Urinary bladder (tissue), 4 donors: ENCODE results near the gene NRP2. TPM values are rescaled to one million over a fixed set of nuclear protein-coding genes. Genes with fewer than 3 reads are reported as not detected.

Source experiments
- DNase-seq: peaks from one replicate; pipeline ENCODE4 v3.0.0-alpha.2; 2015; ENCODE audit errors: extremely low spot score
- H3K27ac ChIP-seq: one replicate; pipeline ENCODE4 v1.5.1; 2013; ENCODE audit warnings: low read depth, mild to moderate bottlenecking, moderate library complexity
- H3K36me3 ChIP-seq: one replicate; pipeline ENCODE4 v1.6.1; 2013; ENCODE audit warnings: mild to moderate bottlenecking, moderate library complexity; ENCODE audit not compliant: insufficient read depth
- H3K4me1 ChIP-seq: one replicate; pipeline ENCODE4 v1.6.1; 2013; ENCODE audit warnings: mild to moderate bottlenecking, moderate library complexity; ENCODE audit not compliant: insufficient read depth
- H3K4me3 ChIP-seq: one replicate; pipeline ENCODE4 v1.5.1; 2013; ENCODE audit warnings: low read depth, low read length
- WGBS: extraction: QIAGEN DNeasy Blood & Tissue Kit; methylation state at CpG from one replicate; pipeline ENCODE4 v1.1.7; 2013; 5-methylcytosine and 5-hydroxymethylcytosine counted together
- polyA plus RNA-seq: library from polyadenylated mRNA; stranded (reverse); fragments of 200-250 nt; gene quantifications from one replicate; pipeline ENCODE4 v1.2.3, GENCODE V29; 2013
- total RNA-seq: library from RNA; depleted of rRNA; stranded (reverse); fragments of >200 nt; gene quantifications from one replicate; pipeline ENCODE4 v1.2.3, GENCODE V29; 2014
- donor health status: healthy with polysubstance abuse.
- donor health status: healthy.

Gene NRP2
- total and polyA plus RNA-seq, 2 donors = 74.4 to 101 TPM

GRCh38 chr2:205686783-205687640 lies 4.7 kb downstream of the NRP2 start:
- H3K27ac ChIP-seq = no peak overlapping the region
- H3K4me1 ChIP-seq = peaks cover 2% of the 10 kb centered on the region
- no peaks in the 10 kb centered on the region for H3K36me3 ChIP-seq
- peak overlapping the region; percentile 54 for H3K4me3 ChIP-seq
- WGBS = 43% methylated on average over 28 of the region's 28 CpGs
- DNase-seq = no peak

DNA sequence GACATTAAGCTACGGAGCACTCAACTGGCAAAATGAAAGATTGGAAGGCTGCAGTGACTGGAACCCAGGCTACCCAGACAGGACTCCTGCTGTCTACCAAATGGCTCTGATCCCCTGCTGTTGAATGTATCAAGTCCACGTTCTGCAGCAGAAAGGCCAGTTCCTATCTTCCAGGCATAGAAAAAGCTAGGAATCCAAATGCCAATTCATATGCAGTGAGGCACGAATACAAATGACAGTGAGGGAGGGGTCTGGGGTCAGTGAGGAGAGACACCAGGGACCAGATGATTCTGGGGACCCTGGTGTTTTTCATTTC lies 5.3 kb downstream of the NRP2 start:
- Histone ChIP-seq H3K4me3 (no peak overlapping the region), H3K4me1 (peaks cover 2% of the 10 kb centered on the region)

DNA sequence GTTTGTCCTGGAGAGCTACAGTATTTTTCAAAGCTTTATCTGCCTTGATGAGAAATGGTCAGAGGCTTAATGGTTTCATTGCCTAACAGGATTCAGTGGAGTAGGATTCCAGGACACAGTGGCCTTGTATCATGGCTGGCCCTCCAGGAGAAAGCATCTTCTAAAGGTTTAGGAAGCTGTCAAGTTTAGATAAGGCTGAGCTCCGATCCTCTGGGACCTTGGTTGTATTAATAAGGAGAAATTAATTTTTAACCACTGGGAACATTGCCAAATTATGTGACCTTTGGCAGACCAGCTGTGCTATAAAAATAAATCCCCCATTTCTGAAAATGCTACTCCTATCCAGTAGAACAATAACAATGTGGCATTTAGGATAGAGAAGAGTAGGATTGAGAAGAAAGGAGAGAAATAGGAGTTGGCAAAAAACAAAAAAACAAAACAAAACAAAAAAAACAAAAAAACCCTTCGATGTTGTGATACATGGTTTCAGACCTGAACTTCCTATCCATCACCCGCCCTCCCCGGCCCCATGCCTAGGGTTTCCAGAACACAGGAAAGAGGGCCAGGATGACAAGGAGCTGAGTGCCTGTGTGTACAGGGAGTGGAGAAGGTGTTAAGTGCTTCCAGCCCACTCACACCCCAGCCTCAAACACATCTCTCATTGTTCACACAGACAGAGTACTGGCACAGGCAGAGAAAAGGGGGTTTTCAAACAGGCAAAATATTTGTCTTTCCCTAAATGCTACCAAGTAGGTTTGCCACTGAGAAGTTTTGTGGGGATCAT lies 6.3 kb downstream of the NRP2 start:
- Histone ChIP-seq H3K36me3 (no peaks in the 10 kb centered on the region), H3K27ac (peak overlapping the region; percentile 35), H3K4me1 (peaks cover 2% of the 10 kb centered on the region), H3K4me3 (no peak overlapping the region)
- DNase-seq = no peak
- 38% methylated on average over 4 of the region's 4 CpGs for WGBS

More for the DNA sequence above, 5.3 kb downstream of the NRP2 start:
- H3K36me3 ChIP-seq = no peaks in the 10 kb centered on the region
- H3K27ac ChIP-seq = no peak overlapping the region
- 56% methylated on average over 3 of the region's 3 CpGs for WGBS
- DNase-seq = no peak

- no peak for DNase-seq
Measured at GRCh38 chr2:205689820-205690219, 7.5 kb downstream of the NRP2 start.

DNA sequence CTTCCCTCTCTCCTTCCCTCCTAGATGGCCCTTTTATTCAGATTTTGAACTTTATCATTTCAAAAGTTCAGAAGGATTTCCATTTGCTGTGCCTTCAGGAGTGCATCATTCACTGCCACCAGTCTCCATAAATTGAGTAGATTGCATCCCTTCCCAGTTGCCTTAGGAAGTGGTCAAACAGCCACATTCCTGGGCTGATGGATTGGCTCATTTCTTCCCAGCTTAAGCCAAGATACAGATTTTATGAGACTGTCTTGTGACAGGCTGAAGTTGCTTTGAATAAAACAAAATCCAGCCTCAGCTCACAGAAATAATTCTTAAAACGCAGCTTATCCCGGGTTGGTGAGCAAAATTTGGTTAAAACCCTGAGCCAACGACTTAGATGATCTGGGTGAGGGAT lies 9.8 kb downstream of the NRP2 start:
- Histone ChIP-seq H3K4me1 (no peaks in the 10 kb centered on the region), H3K36me3 (no peaks in the 10 kb centered on the region), H3K27ac (no peak overlapping the region), H3K4me3 (no peak overlapping the region)
- 22% methylated on average over 3 of the region's 3 CpGs for WGBS
- DNase-seq = no peak

More at GRCh38 chr2:205689820-205690219, 7.5 kb downstream of the NRP2 start:
- Histone ChIP-seq H3K27ac (no peak overlapping the region), H3K36me3 (no peaks in the 10 kb centered on the region), H3K4me3 (no peak overlapping the region), H3K4me1 (peaks cover 2% of the 10 kb centered on the region)
- WGBS = 53% methylated on average over 9 of the region's 9 CpGs

- DNase-seq = no peak
- no peaks in the 10 kb centered on the region for H3K36me3 ChIP-seq
- H3K27ac ChIP-seq = no peak overlapping the region
- no peaks in the 10 kb centered on the region for H3K4me1 ChIP-seq
- 84% methylated on average over 2 of the region's 2 CpGs for WGBS
- no peak overlapping the region for H3K4me3 ChIP-seq
Measured at GRCh38 chr2:205694256-205694655, 12.0 kb downstream of the NRP2 start.

DNA sequence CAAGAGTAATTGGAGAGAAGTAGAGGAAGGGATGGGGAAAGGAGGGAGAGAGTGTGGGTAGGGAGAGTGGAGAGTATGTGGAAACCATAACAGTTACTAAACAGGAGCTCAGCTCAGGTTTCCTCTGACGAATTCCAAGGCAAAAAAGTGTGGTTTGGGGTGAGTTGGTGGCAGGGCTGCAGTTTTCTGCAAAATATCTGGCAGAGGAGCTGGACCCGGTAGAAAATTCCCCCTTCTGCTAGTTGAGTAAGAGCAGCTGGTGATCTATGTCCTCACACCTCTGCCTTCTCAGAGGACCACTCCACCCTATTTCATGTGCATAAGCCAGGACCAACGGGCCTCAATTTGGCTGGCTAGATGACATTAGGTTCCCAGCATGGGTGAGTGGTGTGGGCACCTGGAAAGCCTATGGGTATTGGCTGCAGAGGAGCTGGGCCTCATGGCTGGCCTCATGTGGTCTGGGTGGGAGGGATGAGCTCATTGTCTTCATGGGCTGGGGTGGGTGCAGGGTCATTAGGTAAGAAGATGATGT lies 13.2 kb downstream of the NRP2 start:
- H3K4me3 ChIP-seq = no peak overlapping the region
- no peaks in the 10 kb centered on the region for H3K36me3 ChIP-seq
- H3K27ac ChIP-seq = no peak overlapping the region
- no peaks in the 10 kb centered on the region for H3K4me1 ChIP-seq
- 44% methylated on average over 3 of the region's 3 CpGs for WGBS
- DNase-seq = no peak

GRCh38 chr2:205696331-205696926 lies 14.1 kb downstream of the NRP2 start:
- 64% methylated on average over 11 of the region's 11 CpGs for WGBS
- H3K4me3 ChIP-seq = no peak overlapping the region
- H3K27ac ChIP-seq = no peak overlapping the region
- H3K4me1 ChIP-seq = no peaks in the 10 kb centered on the region
- no peaks in the 10 kb centered on the region for H3K36me3 ChIP-seq
- no peak for DNase-seq

DNA sequence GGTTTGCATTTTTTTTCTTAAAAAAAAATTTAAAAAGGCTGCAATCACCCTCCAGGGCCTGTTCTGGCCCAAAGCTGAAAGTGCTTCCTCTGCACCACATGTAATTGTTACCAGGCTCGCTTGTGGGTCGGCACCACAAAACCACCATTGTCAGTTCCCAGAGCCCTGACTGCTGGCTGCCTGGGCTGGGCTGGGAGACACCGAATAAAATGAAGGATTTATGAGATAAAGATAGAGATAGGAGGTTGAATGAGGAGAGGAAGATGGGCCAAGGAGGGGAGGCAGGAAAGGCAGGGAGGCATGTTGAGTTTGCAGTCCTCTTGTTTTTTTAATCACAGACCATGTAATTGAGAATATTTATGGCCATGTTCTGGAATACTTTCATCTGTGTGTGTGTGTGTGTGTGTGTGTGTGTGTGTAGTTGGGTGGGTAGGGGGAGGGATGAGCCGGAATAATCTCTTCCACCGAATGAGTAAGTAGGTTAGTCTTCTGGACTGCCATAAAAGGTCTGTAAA lies 14.7 kb downstream of the NRP2 start:
- Histone ChIP-seq H3K4me3 (no peak overlapping the region), H3K36me3 (no peaks in the 10 kb centered on the region), H3K27ac (no peak overlapping the region), H3K4me1 (no peaks in the 10 kb centered on the region)
- 40% methylated on average over 5 of the region's 5 CpGs for WGBS
- DNase-seq = no peak

DNA sequence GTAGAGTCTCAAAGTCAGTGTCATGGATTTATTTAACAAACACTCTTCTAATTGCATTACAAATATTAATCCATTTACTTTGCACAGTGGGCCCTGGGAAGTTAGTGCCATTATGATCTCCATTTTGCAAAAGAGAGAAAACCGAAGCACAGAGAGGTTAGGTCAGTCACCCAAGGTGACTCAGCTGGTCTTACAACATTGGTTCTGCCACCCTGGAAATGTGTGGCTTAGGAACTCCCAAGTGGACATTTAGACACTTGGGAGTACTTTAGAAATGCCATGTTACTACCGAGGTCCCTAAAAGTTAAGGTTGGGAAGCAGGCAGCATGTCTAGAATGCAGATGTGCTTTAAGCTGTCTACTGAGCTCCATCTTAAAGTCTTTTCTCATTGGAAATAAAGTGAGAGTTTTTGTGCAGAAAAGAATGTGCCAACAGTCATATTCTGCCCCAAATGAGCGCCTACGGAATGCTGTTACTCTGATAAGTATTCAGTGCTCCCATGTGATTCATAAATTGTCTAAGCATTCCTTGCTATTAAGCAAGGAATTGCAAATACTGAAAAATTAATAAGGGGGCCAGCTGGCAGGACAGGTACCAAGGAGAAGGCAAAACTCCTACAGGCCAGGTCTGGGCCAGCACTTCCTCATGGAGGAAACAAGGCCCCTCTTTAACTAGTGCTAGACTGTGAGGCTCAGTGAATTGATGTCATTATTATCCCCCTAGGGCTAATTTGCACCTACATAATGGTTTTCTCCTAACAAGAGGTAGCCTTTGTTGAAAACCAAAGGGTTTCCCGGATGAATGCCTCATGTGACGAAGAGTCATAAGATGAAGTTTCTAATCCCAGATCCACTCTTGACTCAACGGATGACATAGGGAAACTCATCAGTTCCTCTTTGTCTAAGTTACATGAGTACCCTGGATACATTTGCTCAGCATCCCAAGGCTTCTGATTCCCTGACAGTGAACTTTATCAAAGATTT lies 16.3 kb downstream of the NRP2 start:
- Histone ChIP-seq H3K27ac (no peak overlapping the region), H3K36me3 (no peaks in the 10 kb centered on the region), H3K4me1 (no peaks in the 10 kb centered on the region), H3K4me3 (no peak overlapping the region)
- 74% methylated on average over 7 of the region's 7 CpGs for WGBS
- no peak for DNase-seq

DNA sequence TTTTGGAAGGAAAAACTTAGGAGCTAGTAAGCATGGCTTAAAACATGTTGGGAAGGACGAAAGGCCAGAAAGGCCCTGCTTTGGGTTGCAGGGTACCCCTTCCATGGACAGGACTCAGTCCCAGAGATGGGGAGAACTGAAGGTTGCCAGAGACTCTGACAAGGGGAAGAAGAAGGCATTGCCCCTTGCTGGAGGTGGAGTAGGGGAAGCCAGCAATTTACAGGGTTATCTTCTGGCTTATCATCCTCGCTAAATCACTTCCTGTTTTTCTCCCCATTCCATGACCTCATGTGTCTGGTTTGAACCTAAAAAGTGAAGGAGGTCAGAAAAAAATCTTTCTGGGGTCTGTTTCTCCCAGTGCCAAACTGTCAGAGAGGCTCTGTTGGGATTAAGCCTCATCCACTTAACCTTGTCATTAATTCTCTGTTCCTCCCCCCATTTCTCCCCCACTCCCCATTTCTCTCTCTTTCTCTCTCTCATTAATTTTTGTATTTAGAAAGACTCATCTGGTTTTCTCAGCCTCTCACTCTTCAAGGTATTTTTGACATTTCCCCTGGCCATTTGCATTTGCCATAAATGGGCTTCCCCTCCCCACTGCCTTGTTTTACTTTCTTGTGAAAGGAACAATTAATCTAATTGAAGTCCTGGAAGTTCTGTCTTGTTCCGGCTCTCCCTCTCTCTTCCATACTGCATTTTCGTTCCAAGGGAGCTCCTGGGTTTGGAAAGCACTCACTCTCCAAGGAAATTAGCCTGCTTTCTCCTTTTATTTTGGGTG lies 17.4 kb downstream of the NRP2 start:
- Histone ChIP-seq H3K4me1 (no peaks in the 10 kb centered on the region), H3K27ac (no peak overlapping the region), H3K36me3 (no peaks in the 10 kb centered on the region), H3K4me3 (no peak overlapping the region)
- DNase-seq = no peak
- 56% methylated on average over 4 of the region's 4 CpGs for WGBS
